Measurements from ENCODE around the gene ARHGAP5. TPM values are rescaled to one million over a fixed set of nuclear protein-coding genes. Genes with fewer than 3 reads are reported as not detected.
"Not testable (repeated sequence)": the region's sequence is repeated elsewhere in the genome, so short reads cannot be mapped to it uniquely, and the experiment has no call there.

ARHGAP5 gene
- polyA plus RNA-seq, 1 donor, result 56.3 TPM

DNA sequence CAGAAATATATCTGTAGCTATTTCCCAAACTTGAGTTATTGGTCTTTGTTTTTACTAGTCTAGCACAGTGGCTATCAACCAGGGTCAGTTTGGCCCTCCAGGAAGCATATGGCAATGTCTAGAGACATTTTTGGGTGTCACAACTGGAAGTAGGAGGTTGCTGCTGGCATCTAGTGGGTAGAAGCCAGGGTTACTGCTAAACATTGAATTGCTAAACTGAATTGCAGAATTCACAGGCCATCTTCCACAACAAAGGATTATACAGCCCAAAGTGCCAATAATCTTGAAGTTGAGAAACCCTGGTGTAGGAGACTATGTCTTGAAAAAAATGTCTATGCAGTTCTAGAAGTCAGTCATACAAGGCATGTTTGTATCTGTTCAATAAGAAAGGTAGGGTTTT is 27.7 kb downstream of the ARHGAP5 start:
- Histone ChIP-seq H3K4me1 (ENCODE audit: control insufficient read depth, insufficient read depth, low read length) (peaks cover 3% of the 10 kb centered on the region), H3K36me3 (ENCODE audit: control insufficient read depth, insufficient read depth, low read length) (peaks cover 7% of the 10 kb centered on the region), H3K4me3 (ENCODE audit: low read length) (no peak overlapping the region), H3K27me3 (ENCODE audit: control insufficient read depth, insufficient read depth, low read length) (no peaks in the 10 kb centered on the region), H3K27ac (ENCODE audit: low read length) (no peak overlapping the region), H3K9me3 (ENCODE audit: control insufficient read depth, low read depth, low read length) (no peaks in the 10 kb centered on the region)
- DNase-seq, result no peak

DNA sequence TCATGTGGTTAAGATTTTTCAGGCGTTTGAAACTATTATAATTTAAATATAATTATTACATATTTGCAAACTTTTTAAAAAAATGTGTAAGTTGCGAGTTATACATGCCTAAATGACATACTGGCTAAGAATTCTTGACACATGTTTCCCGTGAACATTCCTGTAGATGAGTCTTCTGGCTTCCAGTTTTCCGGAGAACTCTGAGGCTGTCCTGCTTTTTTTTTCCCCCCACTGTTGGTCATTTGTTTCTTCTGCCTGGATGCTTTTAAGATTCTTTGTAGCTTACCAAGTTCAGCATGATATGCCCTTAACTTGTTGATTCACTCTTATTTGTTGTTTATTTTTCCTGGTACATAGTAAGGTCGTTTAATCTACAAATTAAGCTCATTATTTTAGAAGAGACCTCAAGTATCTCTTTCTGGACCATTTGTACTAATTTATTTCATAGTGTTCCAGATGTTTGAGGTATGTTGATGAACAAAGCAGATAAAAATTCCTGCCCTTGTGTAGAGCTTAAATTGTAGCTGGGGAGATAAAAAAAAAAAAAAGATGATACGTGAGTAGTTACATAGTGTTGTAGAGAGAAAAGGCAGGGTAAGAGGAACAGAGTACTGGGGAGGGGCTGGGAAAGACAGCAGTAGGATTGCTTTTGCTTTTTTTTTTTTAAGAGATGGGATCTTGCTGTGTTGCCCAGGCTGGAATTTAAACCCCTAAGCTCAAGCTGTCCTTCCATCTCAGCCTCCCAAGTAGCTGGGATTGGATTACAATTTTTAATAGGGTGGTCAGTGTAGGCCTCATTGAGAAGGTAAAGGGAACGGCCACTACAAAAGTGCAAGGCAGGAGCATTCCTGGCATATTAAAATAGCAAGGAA is 32.8 kb downstream of the ARHGAP5 start:
- Histone ChIP-seq H3K4me3 (ENCODE audit: low read length) (no peak overlapping the region), H3K27me3 (ENCODE audit: control insufficient read depth, insufficient read depth, low read length) (no peaks in the 10 kb centered on the region), H3K36me3 (ENCODE audit: control insufficient read depth, insufficient read depth, low read length) (peaks cover 3% of the 10 kb centered on the region), H3K9me3 (ENCODE audit: control insufficient read depth, low read depth, low read length) (peaks cover 2% of the 10 kb centered on the region), H3K4me1 (ENCODE audit: control insufficient read depth, insufficient read depth, low read length) (no peaks in the 10 kb centered on the region), H3K27ac (ENCODE audit: low read length) (no peak overlapping the region)
- no peak for DNase-seq
- 97% methylated on average over 5 of the region's 7 CpGs for WGBS (ENCODE audit: insufficient coverage, low lambda C conversion rate)

DNA sequence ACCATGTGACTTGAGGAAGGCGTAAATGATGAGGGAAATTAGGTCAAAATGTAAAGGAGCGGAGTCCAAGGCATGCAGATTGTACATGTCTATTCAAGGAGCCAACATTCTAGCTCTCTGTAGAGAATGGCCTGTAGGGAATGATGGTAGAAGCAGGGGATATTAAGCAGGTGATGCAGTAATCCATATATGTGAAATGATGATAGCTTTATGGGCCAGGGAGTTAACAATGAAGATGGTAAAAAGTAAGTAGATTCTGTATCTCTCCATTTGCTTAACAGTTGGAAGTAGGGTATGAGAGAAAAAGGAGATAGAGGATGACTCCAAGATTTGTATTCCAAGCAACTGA is 33.4 kb downstream of the ARHGAP5 start:
- DNase-seq, result no peak
- Histone ChIP-seq H3K27ac (ENCODE audit: low read length) (no peak overlapping the region), H3K27me3 (ENCODE audit: control insufficient read depth, insufficient read depth, low read length) (no peaks in the 10 kb centered on the region), H3K9me3 (ENCODE audit: control insufficient read depth, low read depth, low read length) (peaks cover 2% of the 10 kb centered on the region), H3K4me3 (ENCODE audit: low read length) (no peak overlapping the region), H3K4me1 (ENCODE audit: control insufficient read depth, insufficient read depth, low read length) (no peaks in the 10 kb centered on the region), H3K36me3 (ENCODE audit: control insufficient read depth, insufficient read depth, low read length) (peaks cover 3% of the 10 kb centered on the region)
- WGBS (ENCODE audit: insufficient coverage, low lambda C conversion rate), result 100% methylated on average over 1 of the region's 2 CpGs

DNA sequence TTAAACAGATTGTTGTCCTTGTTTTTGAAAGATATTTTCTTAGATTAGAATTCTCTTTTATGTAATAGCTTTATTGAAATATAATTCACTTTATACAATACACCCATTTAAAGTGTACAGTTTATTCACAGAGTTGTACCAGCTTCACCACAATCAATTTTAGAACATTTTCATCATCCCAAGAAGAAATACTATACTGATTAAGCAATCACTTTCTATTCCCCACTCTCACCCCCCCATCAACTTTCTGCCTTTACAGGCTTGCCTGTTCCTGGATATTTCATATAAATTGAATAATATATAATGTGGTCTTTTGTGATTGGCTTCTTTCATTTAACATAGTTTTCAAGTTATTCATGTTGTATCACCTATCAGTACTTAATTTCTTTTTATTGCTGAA is 44.4 kb downstream of the ARHGAP5 start:
- Histone ChIP-seq H3K4me3 (ENCODE audit: low read length) (no peak overlapping the region), H3K27me3 (ENCODE audit: control insufficient read depth, insufficient read depth, low read length) (no peaks in the 10 kb centered on the region), H3K4me1 (ENCODE audit: control insufficient read depth, insufficient read depth, low read length) (no peaks in the 10 kb centered on the region), H3K9me3 (ENCODE audit: control insufficient read depth, low read depth, low read length) (peaks cover 5% of the 10 kb centered on the region), H3K27ac (ENCODE audit: low read length) (no peak overlapping the region), H3K36me3 (ENCODE audit: control insufficient read depth, insufficient read depth, low read length) (peaks cover 18% of the 10 kb centered on the region)
- no peak for DNase-seq

DNA sequence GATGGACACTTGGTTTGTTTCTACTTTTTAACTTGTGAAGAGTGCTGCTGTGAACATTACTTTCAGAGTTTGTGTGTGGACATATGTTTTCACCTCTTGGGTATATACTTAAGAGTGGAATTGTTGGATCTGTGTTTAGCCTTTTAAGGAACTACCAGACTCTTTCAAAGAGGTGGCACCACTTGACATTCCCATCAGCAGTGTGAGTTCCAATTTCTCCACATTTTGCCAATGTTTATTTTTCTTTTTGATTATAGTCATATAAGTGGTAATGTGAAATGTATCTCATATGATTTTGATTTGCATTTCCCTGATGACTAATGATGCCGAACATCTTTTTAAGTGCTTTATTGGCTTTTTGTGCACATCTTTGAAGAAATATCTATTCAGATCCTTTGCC is 44.8 kb downstream of the ARHGAP5 start:
- Histone ChIP-seq H3K27me3 (ENCODE audit: control insufficient read depth, insufficient read depth, low read length) (no peaks in the 10 kb centered on the region), H3K36me3 (ENCODE audit: control insufficient read depth, insufficient read depth, low read length) (peaks cover 16% of the 10 kb centered on the region)
- no CpG with 5 or more reads among the region's 1 CpG for WGBS (ENCODE audit: insufficient coverage, low lambda C conversion rate)

DNA sequence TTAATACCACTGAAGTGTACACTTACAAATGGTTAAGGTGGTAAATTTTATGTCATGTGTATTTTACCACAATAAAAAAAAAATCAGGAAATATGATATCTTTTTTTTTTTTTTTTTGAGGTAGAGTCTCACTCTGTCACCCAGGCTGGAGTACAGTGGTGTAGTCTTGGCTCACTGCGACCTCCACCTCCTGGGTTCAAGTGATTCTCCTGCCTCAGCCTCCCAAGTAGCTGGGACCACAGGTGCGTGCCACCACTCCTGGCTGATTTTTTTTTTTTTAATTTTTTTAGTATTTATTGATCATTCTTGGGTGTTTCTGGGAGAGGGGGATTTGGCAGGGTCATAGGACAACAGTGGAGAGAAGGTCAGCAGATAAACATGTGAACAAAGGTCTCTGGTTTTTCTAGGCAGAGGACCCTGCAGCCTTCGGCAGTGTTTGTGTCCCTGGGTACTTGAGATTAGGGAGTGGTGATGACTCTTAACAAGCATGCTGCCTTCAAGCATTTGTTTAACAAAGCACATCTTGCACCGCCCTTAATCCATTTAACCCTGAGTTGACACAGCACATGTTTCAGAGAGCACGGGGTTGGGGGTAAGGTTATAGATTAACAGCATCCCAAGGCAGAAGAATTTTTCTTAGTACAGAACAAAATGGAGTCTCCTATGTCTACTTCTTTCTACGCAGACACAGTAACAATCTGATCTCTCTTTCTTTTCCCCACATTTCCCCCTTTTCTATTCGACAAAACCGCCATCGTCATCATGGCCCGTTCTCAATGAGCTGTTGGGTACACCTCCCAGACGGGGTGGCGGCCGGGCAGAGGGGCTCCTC is 50.0 kb downstream of the ARHGAP5 start:
- H3K27me3 ChIP-seq (ENCODE audit: control insufficient read depth, insufficient read depth, low read length); H3K4me1 ChIP-seq (ENCODE audit: control insufficient read depth, insufficient read depth, low read length); DNase-seq; H3K4me3 ChIP-seq (ENCODE audit: low read length); H3K27ac ChIP-seq (ENCODE audit: low read length): not testable (repeated sequence)
- no CpG with 5 or more reads among the region's 13 CpGs for WGBS (ENCODE audit: insufficient coverage, low lambda C conversion rate)
- peaks cover 30% of the 10 kb centered on the region for H3K36me3 ChIP-seq (ENCODE audit: control insufficient read depth, insufficient read depth, low read length)
- H3K9me3 ChIP-seq (ENCODE audit: control insufficient read depth, low read depth, low read length), result peaks cover 22% of the 10 kb centered on the region

More for the DNA sequence above, 44.8 kb downstream of the ARHGAP5 start:
- DNase-seq, result no peak
- Histone ChIP-seq H3K4me1 (ENCODE audit: control insufficient read depth, insufficient read depth, low read length) (no peaks in the 10 kb centered on the region), H3K27ac (ENCODE audit: low read length) (no peak overlapping the region), H3K4me3 (ENCODE audit: low read length) (no peak overlapping the region), H3K9me3 (ENCODE audit: control insufficient read depth, low read depth, low read length) (peaks cover 5% of the 10 kb centered on the region)

DNA sequence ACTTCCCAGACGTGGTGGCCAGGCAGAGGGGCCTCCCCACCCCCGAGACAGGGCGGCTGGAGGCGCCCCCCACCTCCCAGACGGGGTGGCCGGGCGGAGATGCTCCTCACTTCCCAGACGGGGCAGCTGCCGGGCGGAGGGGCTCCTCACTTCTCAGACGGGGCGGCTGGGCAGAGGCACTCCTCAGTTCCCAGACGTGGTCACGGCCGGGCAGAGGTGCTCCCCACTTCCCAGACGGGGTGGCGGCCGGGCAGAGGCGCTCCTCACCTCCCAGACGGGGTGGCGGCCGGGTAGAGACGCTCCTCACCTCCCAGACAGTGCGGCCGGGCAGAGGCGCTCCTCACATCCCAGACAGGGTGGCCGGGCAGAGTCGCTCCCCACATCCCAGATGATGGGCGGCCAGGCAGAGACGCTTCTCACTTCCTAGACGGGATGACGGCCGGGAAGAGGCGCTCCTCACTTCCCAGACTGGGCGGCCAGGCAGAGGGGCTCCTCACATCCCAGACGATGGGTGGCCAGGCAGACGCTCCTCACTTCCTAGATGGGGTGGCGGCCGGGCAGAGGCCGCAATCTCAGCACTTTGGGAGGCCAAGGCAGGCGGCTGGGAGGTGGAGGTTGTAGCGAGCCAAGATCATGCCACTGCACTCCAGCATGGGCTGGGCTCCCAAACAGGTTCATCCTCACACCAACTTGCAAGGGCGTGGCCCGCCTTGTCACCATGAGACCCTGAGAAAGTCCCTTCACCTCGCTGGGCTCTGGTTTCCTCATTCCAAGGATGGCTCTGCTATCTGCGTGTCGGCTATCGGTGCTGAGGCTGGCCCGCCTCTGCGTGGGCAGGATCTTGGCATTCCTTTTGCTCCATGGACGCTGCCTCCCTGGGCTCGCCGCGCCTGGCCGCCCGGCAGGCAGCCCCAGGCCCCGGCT is 50.9 kb downstream of the ARHGAP5 start:
- not testable (repeated sequence) for DNase-seq; H3K4me3 ChIP-seq (ENCODE audit: low read length); H3K27ac ChIP-seq (ENCODE audit: low read length); H3K27me3 ChIP-seq (ENCODE audit: control insufficient read depth, insufficient read depth, low read length); H3K4me1 ChIP-seq (ENCODE audit: control insufficient read depth, insufficient read depth, low read length)
- WGBS (ENCODE audit: insufficient coverage, low lambda C conversion rate), result no CpG with 5 or more reads among the region's 57 CpGs
- H3K9me3 ChIP-seq (ENCODE audit: control insufficient read depth, low read depth, low read length), result peaks cover 22% of the 10 kb centered on the region
- peaks cover 30% of the 10 kb centered on the region for H3K36me3 ChIP-seq (ENCODE audit: control insufficient read depth, insufficient read depth, low read length)

DNA sequence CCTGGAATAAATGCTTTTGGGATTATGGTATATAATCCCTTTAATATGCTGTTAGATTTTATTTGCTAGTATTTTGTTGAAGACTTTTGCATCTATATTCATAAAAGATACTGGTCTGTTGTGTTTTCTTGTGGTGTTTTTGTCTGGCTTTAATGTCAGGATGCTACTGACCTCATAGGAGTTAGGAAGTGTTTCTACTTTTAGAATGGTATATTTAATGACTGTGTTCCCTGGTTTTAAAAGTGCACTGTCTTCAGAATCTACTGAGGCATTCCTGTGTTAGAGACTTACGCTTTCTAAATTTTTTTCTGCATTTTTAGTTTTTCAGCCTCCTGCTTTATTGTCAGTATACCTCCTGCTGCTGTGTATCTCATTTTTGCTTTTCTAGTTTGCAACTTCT is 51.6 kb downstream of the ARHGAP5 start:
- no peaks in the 10 kb centered on the region for H3K27me3 ChIP-seq (ENCODE audit: control insufficient read depth, insufficient read depth, low read length)
- no peak overlapping the region for H3K4me3 ChIP-seq (ENCODE audit: low read length)
- peaks cover 22% of the 10 kb centered on the region for H3K9me3 ChIP-seq (ENCODE audit: control insufficient read depth, low read depth, low read length)
- WGBS (ENCODE audit: insufficient coverage, low lambda C conversion rate), result no CpG with 5 or more reads among the region's 1 CpG
- no peak overlapping the region for H3K27ac ChIP-seq (ENCODE audit: low read length)
- DNase-seq, result no peak
- H3K4me1 ChIP-seq (ENCODE audit: control insufficient read depth, insufficient read depth, low read length), result no peaks in the 10 kb centered on the region
- H3K36me3 ChIP-seq (ENCODE audit: control insufficient read depth, insufficient read depth, low read length), result peaks cover 30% of the 10 kb centered on the region

DNA sequence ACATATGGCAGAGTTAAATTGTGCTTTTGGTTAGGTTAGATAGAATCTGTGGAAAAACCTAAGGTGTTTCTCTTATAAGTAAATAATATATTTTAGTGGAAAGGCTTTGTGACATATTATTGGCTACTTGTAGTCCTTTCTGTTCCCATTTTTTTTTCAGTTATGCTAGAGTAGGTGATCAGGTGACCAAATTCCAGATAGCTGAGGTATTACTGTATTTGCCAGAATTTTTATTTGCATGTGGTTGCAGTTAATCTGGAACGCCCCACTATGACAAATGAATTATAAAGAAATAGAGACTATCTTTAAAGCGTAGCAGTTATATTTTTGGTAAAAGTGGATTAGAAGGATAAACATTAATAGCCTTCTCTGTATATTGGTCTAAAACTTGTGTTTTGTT is 52.0 kb downstream of the ARHGAP5 start:
- Histone ChIP-seq H3K9me3 (ENCODE audit: control insufficient read depth, low read depth, low read length) (peaks cover 22% of the 10 kb centered on the region), H3K36me3 (ENCODE audit: control insufficient read depth, insufficient read depth, low read length) (peaks cover 30% of the 10 kb centered on the region), H3K4me1 (ENCODE audit: control insufficient read depth, insufficient read depth, low read length) (no peaks in the 10 kb centered on the region), H3K27ac (ENCODE audit: low read length) (no peak overlapping the region), H3K4me3 (ENCODE audit: low read length) (no peak overlapping the region), H3K27me3 (ENCODE audit: control insufficient read depth, insufficient read depth, low read length) (no peaks in the 10 kb centered on the region)
- WGBS (ENCODE audit: insufficient coverage, low lambda C conversion rate), result 80% methylated on average over 1 of the region's 2 CpGs
- no peak for DNase-seq

DNA sequence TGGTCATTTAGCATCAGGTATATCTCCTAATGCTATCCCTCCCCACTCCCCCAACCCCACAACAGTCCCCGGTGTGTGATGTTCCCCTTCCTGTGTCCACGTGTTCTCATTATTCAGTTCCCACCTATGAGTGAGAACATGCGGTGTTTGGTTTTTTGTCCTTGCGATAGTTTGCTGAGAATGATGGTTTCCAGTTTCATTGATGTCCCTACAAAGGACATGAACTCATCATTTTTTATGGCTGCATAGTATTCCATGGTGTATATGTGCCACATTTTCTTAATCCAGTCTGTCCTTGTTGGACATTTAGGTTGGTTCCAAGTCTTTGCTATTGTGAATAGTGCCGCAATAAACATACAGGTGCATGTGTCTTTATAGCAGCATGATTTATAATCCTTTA is 54.6 kb downstream of the ARHGAP5 start:
- not testable (repeated sequence) for H3K27ac ChIP-seq (ENCODE audit: low read length); DNase-seq; H3K4me3 ChIP-seq (ENCODE audit: low read length); H3K4me1 ChIP-seq (ENCODE audit: control insufficient read depth, insufficient read depth, low read length); H3K27me3 ChIP-seq (ENCODE audit: control insufficient read depth, insufficient read depth, low read length)
- peaks cover 22% of the 10 kb centered on the region for H3K36me3 ChIP-seq (ENCODE audit: control insufficient read depth, insufficient read depth, low read length)
- H3K9me3 ChIP-seq (ENCODE audit: control insufficient read depth, low read depth, low read length), result peaks cover 17% of the 10 kb centered on the region
- WGBS (ENCODE audit: insufficient coverage, low lambda C conversion rate), result no CpG with 5 or more reads among the region's 5 CpGs

All from large intestine (tissue), 3 donors.